Keratinocyte (primary cell): Measurements from ENCODE around the gene TUBB4B. TPM values are rescaled to one million over a fixed set of nuclear protein-coding genes. Genes with fewer than 3 reads are reported as not detected.

Experiments used
- DNase-seq: peaks from one replicate; pipeline ENCODE4 v3.0.0-alpha.2; 2011; ENCODE audit warnings: low read depth, missing footprints, low spot score
- FAIRE-seq: peaks from 2 replicates; lab custom pipeline; 2011; peaks lifted over from hg19 to GRCh38; lab: Jason Lieb, UNC
- H2AFZ ChIP-seq: 2 replicates; pipeline ENCODE4 v1.6.0; 2012; ENCODE audit warnings: low read length, control low read depth, inconsistent platforms; ENCODE audit not compliant: control insufficient read depth
- H3K27ac ChIP-seq: 2 replicates; pipeline ENCODE4 v1.5.1; 2011; ENCODE audit warnings: low read length; ENCODE audit not compliant: control insufficient read depth, insufficient read depth
- H3K27me3 ChIP-seq: 3 replicates; pipeline ENCODE4 v1.6.0; 2011; ENCODE audit warnings: low read length; ENCODE audit not compliant: control insufficient read depth, insufficient read depth; ENCODE audit errors: extremely low read depth
- H3K36me3 ChIP-seq, 2 experiments: 2 replicates in 1 of 2; 3 replicates in 1 of 2; pipeline ENCODE4 v1.5.1; 2011; ENCODE audit warnings: low read length in 2 of 2, mild to moderate bottlenecking in 1 of 2; ENCODE audit not compliant: control insufficient read depth in 2 of 2, insufficient read depth in 2 of 2; ENCODE audit errors: extremely low read depth in 1 of 2
- H3K4me1 ChIP-seq: 3 replicates; pipeline ENCODE4 v1.5.1; 2011; ENCODE audit warnings: low read length; ENCODE audit not compliant: control insufficient read depth, insufficient read depth; ENCODE audit errors: extremely low read depth
- H3K4me2 ChIP-seq: 3 replicates; pipeline ENCODE4 v1.6.0; 2011; ENCODE audit warnings: low read depth, low read length; ENCODE audit not compliant: control insufficient read depth, insufficient read depth; ENCODE audit errors: extremely low read depth
- H3K4me3 ChIP-seq, 3 experiments: fragments of 200-600 bp in 1 of 3; sonication (generic) in 1 of 3; 2 replicates in 2 of 3; 3 replicates in 1 of 3; pipeline ENCODE4 v1.5.1; 2011 to 2016; ENCODE audit warnings: low read length in 3 of 3, mild to moderate bottlenecking in 3 of 3, control low read depth in 2 of 3, inconsistent platforms in 1 of 3, low read depth in 1 of 3, mixed read lengths in 1 of 3, mixed run types in 1 of 3, moderate library complexity in 1 of 3; ENCODE audit not compliant: control insufficient read depth in 2 of 3, insufficient read depth in 2 of 3; ENCODE audit errors: extremely low read depth in 1 of 3
- H3K79me2 ChIP-seq: 2 replicates; pipeline ENCODE4 v1.6.0; 2012; ENCODE audit warnings: low read length; ENCODE audit not compliant: control insufficient read depth, insufficient read depth
- H3K9ac ChIP-seq: 3 replicates; pipeline ENCODE4 v1.6.0; 2011; ENCODE audit warnings: low read length; ENCODE audit not compliant: control insufficient read depth, insufficient read depth; ENCODE audit errors: extremely low read depth
- H3K9me1 ChIP-seq: 3 replicates; pipeline ENCODE4 v1.6.0; 2011; ENCODE audit warnings: low read length; ENCODE audit not compliant: control insufficient read depth, insufficient read depth; ENCODE audit errors: extremely low read depth
- H3K9me3 ChIP-seq: 2 replicates; pipeline ENCODE4 v1.5.1; 2012; ENCODE audit warnings: low read depth, low read length; ENCODE audit not compliant: control insufficient read depth
- H4K20me1 ChIP-seq: 3 replicates; pipeline ENCODE4 v1.6.0; 2011; ENCODE audit warnings: low read length; ENCODE audit not compliant: control insufficient read depth, insufficient read depth; ENCODE audit errors: extremely low read depth
- EZH2 ChIP-seq: IDR thresholded peaks from one replicate; pipeline ENCODE4 v1.6.1; 2012; ENCODE audit warnings: inconsistent platforms, mild to moderate bottlenecking, low read length, moderate library complexity
- dilution Hi-C: fragments of 300-500 bp; cut with MboI; formaldehyde crosslinking; loops from one replicate; pipeline ENCODE4 v1.7.0; 2020; ENCODE audit warnings: low sequenced_read_pairs; ENCODE audit not compliant: extremely low pct_ligation_motif_present
- polyA plus RNA-seq, 5 experiments: library from polyadenylated mRNA; depleted of rRNA in 3 of 5; stranded (reverse) in 3 of 5; stranded (forward) in 1 of 5; unstranded in 1 of 5; fragments of >200 nt; gene quantifications; 1 replicate in 1 of 5; 2 replicates in 3 of 5; 3 replicates in 1 of 5; pipeline versions ENCODE4 v1.2.1 to v1.2.3, GENCODE V29; 2011 to 2012; ENCODE audit warnings: missing spikeins in 2 of 5, low read depth in 1 of 5, low replicate concordance in 1 of 5
- TF ChIP-seq, protein P1 (sequence below), 3 experiments: IDR thresholded peaks in 1 of 3; conservative IDR thresholded peaks in 1 of 3; optimal IDR thresholded peaks in 1 of 3; 2 replicates in 2 of 3; 3 replicates in 1 of 3; pipeline versions ENCODE3 to v1.5.1; 2011; ENCODE audit warnings: low read length in 3 of 3, mild to moderate bottlenecking in 3 of 3, moderate library complexity in 2 of 3, control low read depth in 1 of 3, inconsistent platforms in 1 of 3; ENCODE audit not compliant: insufficient read depth in 2 of 3; ENCODE audit errors: extremely low read depth in 1 of 3

TUBB4B gene
- polyA plus RNA-seq, 1 donor (not counting 4 experiments of a cell fraction or from before 2014, with no cell fraction given) = 440 TPM

DNA sequence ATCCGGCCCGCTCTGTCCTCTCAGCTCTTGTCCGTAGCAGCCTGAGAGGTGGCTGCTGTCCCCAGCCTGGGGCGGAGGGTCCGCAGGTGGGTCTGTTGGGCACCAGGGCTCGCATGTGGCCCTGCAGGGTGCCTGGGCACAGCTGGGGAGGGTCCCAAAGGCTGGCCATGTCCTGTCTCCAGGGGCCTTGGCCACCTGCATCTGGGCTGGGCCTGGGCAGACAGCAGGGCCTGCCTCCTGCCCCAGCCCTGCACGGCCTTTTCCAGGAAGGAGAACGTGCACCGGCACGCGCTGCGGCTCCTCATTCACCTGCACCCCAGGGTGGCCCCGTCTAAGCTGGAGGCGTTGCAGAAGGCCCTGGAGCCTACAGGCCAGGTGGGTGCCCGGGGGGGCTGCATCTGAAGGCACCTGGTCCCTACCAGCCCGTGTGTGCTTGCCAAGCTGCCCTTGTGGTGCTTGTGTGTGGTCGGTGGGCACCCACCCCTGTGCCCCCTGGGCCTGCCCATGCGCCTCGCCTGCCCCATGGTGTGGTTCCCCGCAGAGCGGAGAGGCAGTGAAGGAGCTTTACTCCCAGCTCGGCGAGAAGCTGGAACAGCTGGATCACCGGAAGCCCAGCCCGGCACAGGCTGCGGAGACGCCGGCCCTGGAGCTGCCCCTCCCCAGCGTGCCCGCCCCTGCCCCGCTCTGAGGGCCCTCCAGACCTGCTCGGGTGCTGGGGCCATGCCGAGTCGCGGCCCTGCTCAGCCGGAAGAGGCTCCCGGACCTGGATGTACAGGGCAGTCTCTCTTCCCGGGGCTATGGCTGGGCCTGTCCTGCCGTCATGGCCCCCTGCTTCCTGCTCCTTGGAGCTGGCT lies 31.4 kb downstream of the TUBB4B start:
- Histone ChIP-seq H3K4me1 (peaks cover 26% of the 10 kb centered on the region), H3K36me3 (peaks cover 20 to 28% of the 10 kb centered on the region in 2 experiments), H3K9ac (no peak overlapping the region), H3K9me3 (no peaks in the 10 kb centered on the region), H2AFZ (no peak overlapping the region), H3K27ac (no peak overlapping the region), H3K79me2 (peaks cover 4% of the 10 kb centered on the region), H4K20me1 (peaks cover 12% of the 10 kb centered on the region), H3K9me1 (no peaks in the 10 kb centered on the region), H3K4me3 (no peak overlapping the region), H3K4me2 (no peak overlapping the region), H3K27me3 (no peaks in the 10 kb centered on the region)
- DNase-seq (no peak), FAIRE-seq (no peak)
- no peak for TF ChIP-seq EZH2
- TF ChIP-seq, protein P1, sequence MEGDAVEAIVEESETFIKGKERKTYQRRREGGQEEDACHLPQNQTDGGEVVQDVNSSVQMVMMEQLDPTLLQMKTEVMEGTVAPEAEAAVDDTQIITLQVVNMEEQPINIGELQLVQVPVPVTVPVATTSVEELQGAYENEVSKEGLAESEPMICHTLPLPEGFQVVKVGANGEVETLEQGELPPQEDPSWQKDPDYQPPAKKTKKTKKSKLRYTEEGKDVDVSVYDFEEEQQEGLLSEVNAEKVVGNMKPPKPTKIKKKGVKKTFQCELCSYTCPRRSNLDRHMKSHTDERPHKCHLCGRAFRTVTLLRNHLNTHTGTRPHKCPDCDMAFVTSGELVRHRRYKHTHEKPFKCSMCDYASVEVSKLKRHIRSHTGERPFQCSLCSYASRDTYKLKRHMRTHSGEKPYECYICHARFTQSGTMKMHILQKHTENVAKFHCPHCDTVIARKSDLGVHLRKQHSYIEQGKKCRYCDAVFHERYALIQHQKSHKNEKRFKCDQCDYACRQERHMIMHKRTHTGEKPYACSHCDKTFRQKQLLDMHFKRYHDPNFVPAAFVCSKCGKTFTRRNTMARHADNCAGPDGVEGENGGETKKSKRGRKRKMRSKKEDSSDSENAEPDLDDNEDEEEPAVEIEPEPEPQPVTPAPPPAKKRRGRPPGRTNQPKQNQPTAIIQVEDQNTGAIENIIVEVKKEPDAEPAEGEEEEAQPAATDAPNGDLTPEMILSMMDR (optimal IDR thresholded peaks at IDR 0.05 in 1 of 3, IDR thresholded peaks at IDR 0.05 in 1 of 3, conservative IDR thresholded peaks at IDR 0.05 in 1 of 3; ENCODE audit: extremely low read depth in 1 of 3, insufficient read depth in 2 of 3, low read length in 3 of 3) = no peak
- dilution Hi-C loops = no loop called here

GRCh38 chr9:137273095-137273490 lies 32.0 kb downstream of the TUBB4B start:
- Histone ChIP-seq H3K9me3 (no peaks in the 10 kb centered on the region), H3K4me2 (no peak overlapping the region), H3K4me1 (peaks cover 27% of the 10 kb centered on the region), H2AFZ (no peak overlapping the region), H3K36me3 (peaks cover 15 to 28% of the 10 kb centered on the region in 2 experiments), H4K20me1 (peaks cover 12% of the 10 kb centered on the region), H3K9ac (no peak overlapping the region), H3K79me2 (peaks cover 4% of the 10 kb centered on the region), H3K27ac (no peak overlapping the region), H3K27me3 (no peaks in the 10 kb centered on the region), H3K4me3 (no peak overlapping the region), H3K9me1 (no peaks in the 10 kb centered on the region)
- DNase-seq (no peak), FAIRE-seq (no peak)
- TF ChIP-seq EZH2 = no peak
- TF ChIP-seq, protein P1 (optimal IDR thresholded peaks at IDR 0.05 in 1 of 3, IDR thresholded peaks at IDR 0.05 in 1 of 3, conservative IDR thresholded peaks at IDR 0.05 in 1 of 3; ENCODE audit: extremely low read depth in 1 of 3, insufficient read depth in 2 of 3, low read length in 3 of 3) = no peak
- dilution Hi-C loops = no loop called here
